Smooth muscle cell (in vitro differentiated cells): ENCODE data around the gene THEMIS. TPM values are rescaled to one million over a fixed set of nuclear protein-coding genes. Genes with fewer than 3 reads are reported as not detected.

Source experiments
- DNase-seq: peaks from one replicate; lab custom pipeline; 2025; ENCODE audit not compliant: unreplicated experiment; lab: John Stamatoyannopoulos, UW
- H2AFZ ChIP-seq: fragments of 200-600 bp; sonication (generic); 2 replicates; pipeline ENCODE4 v1.6.0; 2016; ENCODE audit warnings: antibody characterized with exemption, low read depth, mild to moderate bottlenecking
- H3F3A ChIP-seq: fragments of 200-600 bp; sonication (generic); 2 replicates; pipeline ENCODE4 v1.6.0; 2017; ENCODE audit warnings: antibody characterized with exemption, low read depth
- H3K27ac ChIP-seq: fragments of 200-600 bp; sonication (generic); 2 replicates; pipeline ENCODE4 v1.5.1; 2016; ENCODE audit warnings: low read depth, mild to moderate bottlenecking
- H3K27me3 ChIP-seq: fragments of 200-600 bp; sonication (generic); 2 replicates; pipeline ENCODE4 v1.6.1; 2016; ENCODE audit warnings: low read depth, mild to moderate bottlenecking
- H3K36me3 ChIP-seq: fragments of 200-600 bp; sonication (generic); 2 replicates; pipeline ENCODE4 v1.5.1; 2016; ENCODE audit warnings: low read depth
- H3K4me1 ChIP-seq: fragments of 200-600 bp; sonication (generic); 2 replicates; pipeline ENCODE4 v1.5.1; 2016; ENCODE audit warnings: low read depth
- H3K4me2 ChIP-seq: fragments of 200-600 bp; sonication (generic); 2 replicates; pipeline ENCODE4 v1.6.0; 2016; ENCODE audit warnings: mild to moderate bottlenecking
- H3K4me3 ChIP-seq: fragments of 200-600 bp; sonication (generic); 2 replicates; pipeline ENCODE4 v1.5.1; 2016; ENCODE audit warnings: mild to moderate bottlenecking
- H3K79me2 ChIP-seq: fragments of 200-600 bp; sonication (generic); 2 replicates; pipeline ENCODE4 v1.6.0; 2016; ENCODE audit warnings: low read depth, mild to moderate bottlenecking
- H3K9ac ChIP-seq: fragments of 200-600 bp; sonication (generic); 2 replicates; pipeline ENCODE4 v1.6.0; 2016; ENCODE audit warnings: low read depth
- H3K9me3 ChIP-seq: fragments of 200-600 bp; sonication (generic); replicated peaks from 2 replicates; pipeline ENCODE4 v1.5.1; 2016; ENCODE audit warnings: low read depth
- H4K20me1 ChIP-seq: fragments of 200-600 bp; sonication (generic); 2 replicates; pipeline ENCODE4 v1.6.0; 2016; ENCODE audit warnings: low read depth
- CTCF ChIP-seq: fragments of 200-600 bp; sonication (generic); IDR thresholded peaks from 2 replicates; pipeline ENCODE4 v1.5.1; 2017; ENCODE audit warnings: borderline replicate concordance, mild to moderate bottlenecking, antibody characterized with exemption; ENCODE audit not compliant: insufficient read depth, poor library complexity, severe bottlenecking
- WGBS: methylation state at CpG from one replicate; pipeline ENCODE4 v1.1.7; 2016; ENCODE audit warnings: low lambda C conversion rate; 5-methylcytosine and 5-hydroxymethylcytosine counted together
- polyA plus RNA-seq: library from polyadenylated mRNA; unstranded; fragments of >200 nt; fragmentation: Nextera tagmentation; extraction: Ambion mirVana; gene quantifications from 2 replicates; pipeline ENCODE4 v1.2.1, GENCODE V29; 2016
- total RNA-seq: library from RNA; depleted of rRNA; stranded (reverse); fragments of >200 nt; gene quantifications from 2 replicates; pipeline ENCODE4 v1.2.3, GENCODE V29; 2014

Gene THEMIS
- total and polyA plus RNA-seq, 2 experiments from 2014 or later = not detected

GRCh38 chr6:127912914-127913313 is 12.1 kb upstream of the THEMIS start:
- Histone ChIP-seq H3K9ac (no peak overlapping the region), H3K27ac (no peak overlapping the region), H3K27me3 (no peaks in the 10 kb centered on the region), H4K20me1 (no peaks in the 10 kb centered on the region), H3K79me2 (no peaks in the 10 kb centered on the region), H3F3A (no peaks in the 10 kb centered on the region), H2AFZ (no peak overlapping the region), H3K4me3 (no peak overlapping the region), H3K4me2 (no peak overlapping the region), H3K36me3 (no peaks in the 10 kb centered on the region), H3K9me3 (no peaks in the 10 kb centered on the region), H3K4me1 (no peaks in the 10 kb centered on the region)
- DNase-seq = no peak
- 22% methylated on average over 3 of the region's 3 CpGs for WGBS
- TF ChIP-seq CTCF = no peak

GRCh38 chr6:127907960-127908640 is 7.2 kb upstream of the THEMIS start:
- Histone ChIP-seq H3K9ac (no peak overlapping the region), H3K36me3 (no peaks in the 10 kb centered on the region), H2AFZ (no peak overlapping the region), H3K9me3 (no peaks in the 10 kb centered on the region), H3K4me1 (peaks cover 2% of the 10 kb centered on the region), H3K79me2 (no peaks in the 10 kb centered on the region), H3K27me3 (no peaks in the 10 kb centered on the region), H3K27ac (no peak overlapping the region), H3K4me3 (no peak overlapping the region), H4K20me1 (no peaks in the 10 kb centered on the region), H3K4me2 (no peak overlapping the region), H3F3A (no peaks in the 10 kb centered on the region)
- 96% methylated on average over 7 of the region's 7 CpGs for WGBS
- no peak for TF ChIP-seq CTCF
- DNase-seq = no peak

- Histone ChIP-seq H3K9ac (no peak overlapping the region), H3F3A (no peaks in the 10 kb centered on the region), H3K36me3 (no peaks in the 10 kb centered on the region), H2AFZ (no peak overlapping the region), H3K4me1 (peaks cover 2% of the 10 kb centered on the region), H3K79me2 (no peaks in the 10 kb centered on the region), H3K27me3 (no peaks in the 10 kb centered on the region), H3K27ac (no peak overlapping the region), H4K20me1 (no peaks in the 10 kb centered on the region), H3K9me3 (no peaks in the 10 kb centered on the region), H3K4me3 (no peak overlapping the region), H3K4me2 (no peak overlapping the region)
- DNase-seq = no peak
- TF ChIP-seq CTCF = no peak
Measured at GRCh38 chr6:127904160-127904559, 3.3 kb upstream of the THEMIS start.

GRCh38 chr6:127902933-127903332 is 2.1 kb upstream of the THEMIS start:
- Histone ChIP-seq H3K4me3 (no peak overlapping the region), H3K9ac (no peak overlapping the region), H3K9me3 (no peaks in the 10 kb centered on the region), H3K36me3 (no peaks in the 10 kb centered on the region), H3K27ac (no peak overlapping the region), H3K79me2 (no peaks in the 10 kb centered on the region), H3K4me2 (no peak overlapping the region), H2AFZ (no peak overlapping the region), H4K20me1 (no peaks in the 10 kb centered on the region), H3F3A (no peaks in the 10 kb centered on the region), H3K27me3 (no peaks in the 10 kb centered on the region), H3K4me1 (peaks cover 2% of the 10 kb centered on the region)
- no peak for DNase-seq
- 84% methylated on average over 8 of the region's 8 CpGs for WGBS
- TF ChIP-seq CTCF = no peak
